Uterus (tissue), 4 donors: ENCODE results near the gene SAC3D1. TPM values are rescaled to one million over a fixed set of nuclear protein-coding genes. Genes with fewer than 3 reads are reported as not detected.

Experiments used
- DNase-seq, 2 donors: peaks; one replicate each; pipeline ENCODE4 v3.0.0-alpha.2; 2019 to 2020
- H3K27ac ChIP-seq, 2 donors: fragments of 200-600 bp; sonication (generic); 1 replicate in 1 of 2; 2 replicates in 1 of 2; pipeline ENCODE4 v1.5.1; 2016 to 2018
- H3K27me3 ChIP-seq, 2 donors: fragments of 200-600 bp; sonication (generic); one replicate each; pipeline ENCODE4 v1.5.1; 2018 to 2019; ENCODE audit warnings: control low read depth in 1 of 2
- H3K36me3 ChIP-seq, 2 donors: fragments of 200-600 bp; sonication (generic); one replicate each; pipeline ENCODE4 v1.5.1; 2019; ENCODE audit warnings: control low read depth in 1 of 2
- H3K4me1 ChIP-seq, 2 donors: fragments of 200-600 bp; sonication (generic); one replicate each; pipeline ENCODE4 v1.5.1; 2018 to 2019; ENCODE audit warnings: control low read depth in 1 of 2
- H3K4me3 ChIP-seq, 2 donors: fragments of 200-600 bp; sonication (generic); 1 replicate in 1 of 2; 2 replicates in 1 of 2; pipeline ENCODE4 v1.5.1; 2018 to 2019; ENCODE audit warnings: mild to moderate bottlenecking in 1 of 2
- H3K9me3 ChIP-seq, 2 donors: fragments of 200-600 bp; sonication (generic); one replicate each; pipeline ENCODE4 v1.5.1; 2019; ENCODE audit warnings: control low read depth in 1 of 2
- CTCF ChIP-seq, 4 experiments: fragments of 200-600 bp in 2 of 4; fragments of 450-650 bp in 2 of 4; sonication (generic) in 2 of 4; IDR thresholded peaks; one replicate each; pipeline ENCODE4 v1.5.1; 2016 to 2019; ENCODE audit warnings: antibody characterized with exemption in 4 of 4, mild to moderate bottlenecking in 2 of 4, moderate library complexity in 1 of 4
- POLR2A ChIP-seq, 2 donors: fragments of 450-650 bp; IDR thresholded peaks; one replicate each; pipeline ENCODE4 v1.6.1; 2016; ENCODE audit warnings: antibody characterized with exemption in 2 of 2, mild to moderate bottlenecking in 1 of 2, moderate library complexity in 1 of 2
- intact Hi-C: fragments of 100-400 bp; cut with DNase I; formaldehyde crosslinking; loops from one replicate; pipeline ENCODE4 v1.15.1; 2023; ENCODE audit warnings: low total_unique reads
- total RNA-seq, 4 donors: library from RNA; depleted of rRNA in 3 of 4; stranded (reverse); fragments of >200 nt in 3 of 4; gene quantifications; one replicate each; pipeline versions ENCODE4 v1.1.0 to v1.2.4, GENCODE V29; 2014 to 2023
- donor health status: DM: yes; HTN: yes; CAD: no.

Gene SAC3D1
- total RNA-seq, 4 donors from 2014 or later = 1.5 to 22.3 (median 7.9) TPM

- intact Hi-C loops = no loop called here
- DNase-seq = peak; percentile 94 to 96
- H3K4me3 ChIP-seq = peak within 1 kb of the TSS; percentile 53 to 83
- H3K9me3 ChIP-seq = no peaks in the 10 kb centered on the region
- H3K27ac ChIP-seq = peak within 1 kb of the TSS; percentile 82 to 96
- H3K36me3 ChIP-seq = no peaks in the 10 kb centered on the region
- H3K4me1 ChIP-seq = peaks cover 0 to 6% of the 10 kb centered on the region in 2 donors
- H3K27me3 ChIP-seq = no peaks in the 10 kb centered on the region
- TF ChIP-seq CTCF (IDR thresholded peaks at IDR 0.05) (peak in 2 of 4 experiments; percentile 20 to 38), POLR2A (IDR thresholded peaks at IDR 0.05) (peak in 1 of 2 donors; percentile 74)
Measured at GRCh38 chr11:65083834-65084597, 43.0 kb downstream of the SAC3D1 start, which contains the start of the genes CDCA5 and ZFPL1. Gene CDCA5 (minus strand): TSS chr11:65084040. CDS start chr11:65083978, 62 bp downstream. Gene ZFPL1 (plus strand): TSS chr11:65084222. CDS start chr11:65084699, 477 bp downstream.

- Histone ChIP-seq H3K27ac (peak overlapping the region; percentile 82 to 96), H3K4me1 (peaks cover 0 to 6% of the 10 kb centered on the region in 2 donors), H3K9me3 (no peaks in the 10 kb centered on the region), H3K4me3 (peak overlapping the region; percentile 53 to 83), H3K27me3 (no peaks in the 10 kb centered on the region), H3K36me3 (no peaks in the 10 kb centered on the region)
- no peak for DNase-seq
- TF ChIP-seq CTCF (IDR thresholded peaks at IDR 0.05) (no peak), POLR2A (IDR thresholded peaks at IDR 0.05) (no peak)
- intact Hi-C loops = no loop called here
Measured at GRCh38 chr11:65084598-65085375, 43.8 kb downstream of the SAC3D1 start.

- no peak for TF ChIP-seq CTCF (IDR thresholded peaks at IDR 0.05)
- TF ChIP-seq POLR2A (IDR thresholded peaks at IDR 0.05) = no peak
- intact Hi-C loops = no loop called here
Measured at GRCh38 chr11:65085446-65085845, 44.4 kb downstream of the SAC3D1 start.

GRCh38 chr11:65086809-65087208, 45.8 kb downstream of the SAC3D1 start:
- Histone ChIP-seq H3K9me3 (no peaks in the 10 kb centered on the region), H3K4me1 (peaks cover 0 to 6% of the 10 kb centered on the region in 2 donors), H3K4me3 (no peak overlapping the region), H3K36me3 (no peaks in the 10 kb centered on the region), H3K27me3 (no peaks in the 10 kb centered on the region), H3K27ac (no peak overlapping the region)
- TF ChIP-seq POLR2A (IDR thresholded peaks at IDR 0.05) (no peak), CTCF (IDR thresholded peaks at IDR 0.05) (no peak)
- no peak for DNase-seq
- intact Hi-C loops = no loop called here

More at GRCh38 chr11:65085446-65085845, 44.4 kb downstream of the SAC3D1 start:
- Histone ChIP-seq H3K36me3 (no peaks in the 10 kb centered on the region), H3K27ac (no peak overlapping the region), H3K27me3 (no peaks in the 10 kb centered on the region), H3K9me3 (no peaks in the 10 kb centered on the region), H3K4me3 (no peak overlapping the region), H3K4me1 (peaks cover 0 to 6% of the 10 kb centered on the region in 2 donors)
- no peak for DNase-seq
